ENCODE results near the gene OSBPL10.

OSBPL10 gene

DNA sequence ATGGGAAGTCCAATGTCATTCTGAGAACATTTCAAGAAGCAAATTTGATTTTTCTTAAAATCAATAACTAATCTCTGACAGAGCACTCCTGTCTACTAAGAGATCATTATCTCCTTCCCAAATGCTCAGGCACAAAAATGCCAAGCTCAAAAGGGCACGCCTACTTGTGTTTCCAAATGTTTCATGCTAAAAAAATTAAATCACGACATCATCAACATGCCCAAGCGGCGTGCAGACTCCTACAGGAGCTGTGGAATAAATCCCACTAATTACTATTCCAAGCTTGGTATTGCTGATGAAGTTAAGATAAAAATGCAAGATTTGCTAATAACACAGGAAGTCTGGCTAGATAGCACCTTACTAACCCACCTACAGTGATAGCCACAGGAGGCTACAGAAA is 140.8 kb downstream of the OSBPL10 start:
- no peak for DNase-seq

DNA sequence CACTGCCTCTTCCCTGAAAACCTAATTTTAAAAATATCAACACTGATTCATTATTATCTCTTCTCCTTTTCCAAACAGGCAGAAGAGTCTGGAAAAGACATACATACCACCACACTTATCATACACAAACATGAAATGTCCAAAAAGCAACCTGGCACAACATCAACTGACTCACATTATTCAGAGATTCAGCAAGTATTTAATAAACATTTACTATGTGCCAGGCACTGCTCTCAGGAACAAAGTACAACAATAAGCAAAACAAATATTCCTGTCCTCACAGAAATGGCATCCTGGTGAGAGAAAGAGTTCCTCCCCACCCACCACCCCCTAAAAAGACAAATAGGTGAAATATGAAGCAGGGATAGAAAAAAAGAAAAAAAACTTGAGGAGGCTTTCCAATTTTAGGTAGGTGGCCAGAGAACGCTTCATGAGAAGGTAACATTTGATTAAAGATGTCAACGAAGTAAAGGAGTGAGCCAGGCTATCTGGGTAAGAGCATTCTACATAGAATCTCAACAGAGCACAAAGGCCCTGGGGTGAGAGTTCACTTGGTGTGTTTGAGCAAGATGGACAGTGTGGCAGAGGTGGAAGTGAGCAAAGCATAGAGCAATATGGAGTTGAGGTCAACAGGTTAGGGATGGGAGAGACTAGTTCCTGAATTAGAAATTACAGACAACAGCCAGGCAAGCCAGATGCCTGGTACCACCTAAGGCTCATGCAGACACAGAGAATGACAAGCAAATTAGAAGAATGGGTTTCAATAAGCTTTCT is 141.7 kb downstream of the OSBPL10 start:
- DNase-seq = no peak

DNA sequence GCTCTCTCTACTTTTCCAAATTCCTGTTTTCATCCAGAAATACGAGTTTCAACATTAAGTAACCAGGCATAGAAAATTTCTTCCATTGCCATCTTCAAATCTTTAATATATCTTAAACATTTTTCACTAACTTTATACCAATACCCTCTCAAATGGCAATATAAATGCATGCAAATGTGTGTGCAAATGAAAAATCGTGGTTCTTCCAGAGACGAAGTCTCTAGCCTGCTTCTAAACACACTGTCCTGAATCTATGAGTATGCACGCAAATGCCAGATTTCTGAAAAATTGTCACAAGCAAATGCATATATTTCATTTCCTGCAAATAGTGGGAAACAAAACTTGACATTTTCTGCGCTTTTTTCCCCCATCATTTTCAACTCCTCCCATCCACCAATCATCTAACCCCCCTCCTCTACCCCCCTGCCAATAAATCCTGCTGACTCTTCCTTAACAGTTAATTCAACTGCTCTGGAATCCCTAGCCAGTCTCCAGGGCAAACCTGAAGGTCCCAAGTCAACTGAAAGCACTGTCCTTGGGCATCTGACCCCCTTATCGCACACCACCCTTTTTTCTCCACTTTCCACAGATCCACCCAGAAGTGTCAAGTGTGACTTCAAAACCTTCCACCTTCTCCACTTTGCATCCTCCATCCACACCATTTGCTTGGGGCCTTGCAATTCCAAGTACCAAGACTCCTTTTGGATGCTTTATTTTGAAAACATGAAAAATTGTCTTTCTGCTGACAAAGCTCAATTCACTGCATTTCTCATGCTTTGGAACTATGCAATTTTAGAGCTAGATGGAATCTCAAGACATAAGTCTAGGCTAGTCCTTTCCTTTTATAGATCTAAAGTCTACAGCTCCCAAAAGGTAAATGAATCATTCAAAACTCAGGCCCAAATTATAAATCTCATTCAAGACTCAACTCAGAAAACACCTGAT is 144.7 kb downstream of the OSBPL10 start:
- DNase-seq = no peak

DNA sequence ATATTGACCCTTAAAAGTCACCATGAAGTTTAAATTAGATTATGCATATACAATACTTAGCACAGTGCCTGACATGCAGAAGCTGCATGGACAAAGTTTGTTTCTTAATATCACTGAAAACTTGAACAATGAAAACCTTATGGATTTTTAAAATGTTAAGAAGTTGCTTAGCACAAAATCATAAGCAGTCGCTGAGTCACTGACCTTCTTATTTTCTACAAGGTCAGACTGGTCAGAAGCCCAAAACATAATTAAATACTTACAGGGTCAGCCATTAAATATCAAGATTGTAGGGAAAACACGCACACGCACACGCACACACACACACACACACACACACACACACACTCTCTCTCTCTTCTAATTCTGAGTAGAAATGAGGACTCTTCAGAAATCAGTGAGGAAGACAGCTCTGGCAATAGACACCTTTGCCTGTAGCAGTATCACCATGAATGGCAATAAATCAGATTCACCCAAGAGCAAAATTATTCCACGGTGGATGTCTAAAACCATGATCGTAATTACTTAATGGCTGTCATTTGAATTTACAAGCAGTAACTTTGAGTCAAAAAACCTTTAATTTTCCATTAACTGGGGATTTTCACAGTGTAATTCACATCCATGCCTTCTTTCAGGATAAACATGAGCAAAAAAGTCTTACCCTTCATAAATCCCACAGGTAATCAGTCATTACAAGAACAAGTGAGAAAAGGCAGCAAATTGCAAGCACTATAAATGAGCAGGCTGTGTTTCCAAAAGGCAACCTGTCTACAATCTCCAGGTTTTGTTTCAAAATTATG is 147.5 kb downstream of the OSBPL10 start:
- DNase-seq = no peak

DNA sequence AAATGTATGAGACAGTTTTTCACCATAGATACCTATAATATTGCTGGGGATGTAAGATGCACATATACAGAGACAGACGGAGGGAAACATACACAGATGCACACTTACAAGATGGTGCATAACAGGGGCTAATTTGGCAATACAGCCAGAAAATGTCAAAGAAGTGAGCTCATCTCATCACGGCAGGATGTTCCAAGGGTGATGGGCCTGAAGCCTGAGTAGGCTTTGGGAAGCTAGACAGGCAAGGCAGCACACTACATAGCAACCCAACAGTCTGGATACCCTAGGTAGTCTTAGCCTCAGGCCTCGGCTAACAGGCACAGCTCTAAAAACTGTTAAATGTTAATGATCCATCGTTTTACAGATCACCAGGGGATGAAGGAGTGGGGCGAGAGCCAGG is 148.5 kb downstream of the OSBPL10 start:
- no peak for DNase-seq

DNA sequence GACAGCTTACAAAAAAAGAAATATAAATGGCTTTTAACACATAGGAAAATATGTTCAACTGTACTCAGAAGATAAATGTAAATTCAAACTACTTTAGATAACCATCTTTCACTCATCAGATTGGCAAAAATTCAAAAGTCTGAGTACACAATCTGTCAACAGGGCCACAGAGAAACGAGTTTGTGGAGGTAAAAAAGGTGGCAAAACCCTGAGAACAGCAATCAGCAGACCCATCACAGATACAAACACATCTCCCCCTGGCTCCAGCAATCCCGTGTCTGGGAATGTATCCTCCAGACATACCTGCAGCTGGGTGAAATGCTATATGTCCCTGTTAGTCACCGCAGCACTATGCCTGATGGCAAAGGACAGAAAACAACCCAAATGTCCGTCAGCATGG is 149.5 kb downstream of the OSBPL10 start:
- DNase-seq = no peak

DNA sequence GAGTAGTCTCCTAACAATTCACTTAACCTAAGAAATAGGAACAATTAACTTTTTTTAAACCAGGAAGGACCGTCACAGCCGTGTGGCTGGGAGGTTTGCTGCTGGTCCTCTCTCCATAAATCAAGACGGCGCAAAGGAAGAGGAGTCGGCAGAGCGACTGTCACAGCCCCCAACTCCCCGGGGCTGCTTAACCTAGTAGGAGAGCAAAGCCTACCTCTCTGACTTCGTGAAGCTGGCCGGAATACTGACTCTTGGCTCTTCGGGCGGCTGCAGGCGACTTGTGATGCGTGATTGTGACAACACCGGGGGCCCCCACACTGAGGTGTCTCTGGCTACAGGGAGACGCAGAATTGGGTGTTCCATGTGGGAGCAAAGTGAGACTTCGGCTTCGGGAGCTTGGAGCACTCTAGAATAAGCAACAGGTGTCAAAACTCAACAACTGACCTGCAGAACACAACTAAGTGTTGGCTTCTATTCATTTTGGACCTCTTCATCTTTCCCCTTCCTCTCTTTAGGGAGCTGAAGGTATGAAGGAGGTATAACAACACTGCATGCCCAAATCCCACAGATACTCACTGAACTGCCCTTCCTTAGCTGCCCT is 151.1 kb downstream of the OSBPL10 start:
- no peak for DNase-seq

DNA sequence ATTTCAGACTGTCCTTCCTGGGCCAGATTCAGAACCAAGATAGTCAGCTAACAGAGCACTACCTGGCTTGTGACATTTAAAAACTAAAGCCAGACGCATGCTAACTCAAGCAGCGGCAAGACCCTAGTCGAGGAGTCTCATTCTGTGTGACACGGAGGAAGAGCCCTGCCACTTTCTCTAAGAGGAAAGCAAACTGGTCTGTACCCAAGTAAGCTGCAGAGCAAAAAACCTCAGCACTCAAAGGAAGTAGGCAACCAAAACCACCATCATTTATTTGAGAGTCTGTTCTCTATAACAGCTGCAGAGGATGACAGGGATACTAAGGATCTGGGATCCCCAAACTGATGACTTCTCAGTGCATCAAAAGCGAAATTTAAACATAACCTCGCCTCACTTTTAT is 152.1 kb downstream of the OSBPL10 start:
- DNase-seq = no peak

DNA sequence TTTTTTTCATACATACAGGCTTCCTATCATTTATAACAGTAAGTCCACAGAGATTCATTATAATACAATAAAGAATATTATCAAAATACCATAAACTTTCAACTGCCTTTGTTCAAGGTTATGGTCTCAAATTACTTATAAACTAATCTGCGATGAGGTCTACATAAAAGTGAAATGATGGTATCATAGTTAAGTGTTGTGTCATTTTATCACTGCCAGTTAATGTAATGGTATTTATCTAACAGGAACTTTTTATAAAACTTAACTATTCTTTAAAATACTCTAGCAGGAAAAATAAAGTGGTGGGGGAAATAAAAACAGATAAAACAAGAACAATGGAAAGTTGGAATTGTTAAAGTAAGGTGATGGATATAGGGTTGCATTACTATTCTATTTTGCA is 153.1 kb downstream of the OSBPL10 start:
- no peak for DNase-seq

DNA sequence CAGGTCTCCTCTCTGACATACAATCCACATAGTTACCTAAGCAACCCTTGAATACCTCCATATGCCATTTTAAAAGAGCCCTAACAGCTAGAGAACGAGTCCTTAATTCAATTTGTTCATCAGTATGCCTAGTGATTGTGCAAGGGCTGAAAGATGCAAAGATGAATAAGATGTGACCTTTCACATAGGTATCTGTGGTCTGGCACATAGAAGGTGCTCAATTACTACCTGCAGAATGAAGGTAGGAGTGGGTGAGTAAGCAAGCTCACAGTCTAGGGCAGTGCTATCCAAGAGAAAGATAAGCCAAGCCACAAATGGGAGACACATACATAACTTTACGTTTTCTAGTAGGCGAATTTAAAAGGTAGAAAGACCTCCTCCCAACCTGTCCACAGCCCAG is 157.9 kb downstream of the OSBPL10 start:
- DNase-seq = no peak

DNA sequence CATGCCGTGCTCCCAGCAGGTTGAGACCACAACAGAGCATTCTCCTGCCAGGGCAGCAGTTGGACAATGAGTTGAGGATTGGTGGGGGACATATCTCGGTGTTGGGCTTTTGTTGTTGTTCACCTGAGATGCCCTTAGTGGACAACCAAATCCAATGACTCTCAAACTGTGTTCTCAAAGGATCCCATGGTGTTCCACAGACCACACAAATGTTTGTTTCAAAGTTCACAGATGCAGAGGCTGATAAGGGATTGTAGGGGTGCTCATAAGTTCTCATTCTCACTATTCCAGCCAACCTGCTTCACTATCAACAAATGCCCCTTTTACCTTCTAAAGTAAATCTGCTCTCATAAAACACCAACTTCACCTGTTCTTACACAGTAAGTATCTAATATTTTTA is 159.9 kb downstream of the OSBPL10 start:
- no peak for DNase-seq

DNA sequence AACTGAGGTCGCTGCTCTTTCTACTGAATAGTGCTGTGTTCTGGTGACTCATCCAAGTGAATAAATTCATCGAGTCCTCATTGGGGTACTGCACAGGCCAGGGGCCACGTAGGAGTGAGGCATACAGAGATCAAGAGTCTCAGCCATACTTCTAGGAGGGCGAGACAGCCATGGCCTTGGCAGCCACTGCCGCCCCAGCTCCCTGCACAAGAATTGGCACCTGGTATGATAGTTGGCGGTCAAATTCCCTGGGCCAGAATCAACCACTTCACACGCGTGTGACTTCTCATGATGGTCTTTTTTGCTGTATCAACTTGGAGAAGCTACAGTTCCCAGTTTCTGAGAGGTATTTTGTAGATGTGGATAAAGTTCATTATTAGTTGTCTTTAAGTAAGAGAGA is 161.6 kb downstream of the OSBPL10 start:
- DNase-seq = no peak

DNA sequence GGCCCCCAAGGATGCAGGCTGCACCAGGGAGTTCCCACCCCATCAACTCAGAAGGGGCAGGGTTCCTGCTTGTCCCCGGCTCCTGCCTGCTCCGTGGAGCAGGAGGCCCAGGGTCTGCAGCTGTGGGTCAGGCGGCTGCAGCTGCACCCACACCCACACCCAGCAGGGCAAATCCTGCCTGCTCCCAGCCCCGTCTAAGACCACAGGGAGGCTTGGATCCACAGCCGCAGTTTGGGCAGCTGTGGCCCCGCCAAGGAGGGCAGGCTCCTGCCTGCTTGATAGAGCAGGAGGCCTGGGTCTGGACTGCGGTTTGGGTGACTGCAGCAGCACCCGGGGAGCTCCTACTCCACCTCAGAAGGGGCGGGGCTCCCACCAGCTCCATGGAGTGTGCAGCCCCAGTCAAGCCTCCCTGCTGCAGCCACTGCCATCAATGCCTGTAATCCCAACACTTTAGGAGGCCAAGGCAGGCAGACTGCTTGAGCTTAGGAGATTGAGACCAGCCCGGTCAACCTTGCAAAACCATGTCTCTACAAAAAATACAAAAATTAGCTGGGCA is 163.6 kb downstream of the OSBPL10 start:
- DNase-seq = no peak

DNA sequence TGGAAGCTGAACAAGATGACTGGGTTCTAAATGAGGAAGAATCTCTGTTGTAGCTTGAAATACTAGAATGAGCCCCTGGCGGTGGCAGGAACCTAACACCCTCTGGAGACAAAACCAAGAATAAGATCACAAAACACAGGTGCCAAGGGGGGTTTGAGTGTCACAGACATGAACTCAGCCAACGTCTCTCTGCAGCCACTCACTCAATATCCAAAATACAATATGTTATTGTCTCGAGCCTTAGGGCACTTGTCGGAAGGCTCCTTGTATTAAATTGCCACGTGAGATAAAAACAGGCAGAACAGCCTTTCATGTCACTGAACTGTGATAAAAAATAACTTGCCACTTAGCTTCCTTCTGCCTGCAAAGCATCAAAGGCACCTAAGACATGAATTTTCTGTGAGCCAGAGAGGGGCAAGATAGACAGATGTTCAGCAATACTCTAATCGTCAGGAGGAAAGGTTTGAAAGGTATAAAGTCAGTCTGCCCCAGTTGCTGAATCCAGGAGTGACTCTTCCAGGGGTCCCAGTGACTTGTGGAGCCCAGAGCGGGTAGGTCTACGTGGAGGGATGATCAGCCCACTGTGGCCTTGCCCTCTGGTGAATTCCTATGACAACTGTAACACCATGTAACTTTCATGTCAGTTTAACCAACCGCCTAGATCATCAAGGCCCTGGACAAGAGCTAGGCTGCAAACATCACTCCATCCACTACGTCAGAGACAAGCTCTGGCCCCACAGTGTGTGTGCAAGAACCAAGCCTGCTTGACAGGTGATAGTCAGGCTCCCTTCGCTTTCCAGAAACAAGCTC is 165.2 kb downstream of the OSBPL10 start:
- no peak for DNase-seq

DNA sequence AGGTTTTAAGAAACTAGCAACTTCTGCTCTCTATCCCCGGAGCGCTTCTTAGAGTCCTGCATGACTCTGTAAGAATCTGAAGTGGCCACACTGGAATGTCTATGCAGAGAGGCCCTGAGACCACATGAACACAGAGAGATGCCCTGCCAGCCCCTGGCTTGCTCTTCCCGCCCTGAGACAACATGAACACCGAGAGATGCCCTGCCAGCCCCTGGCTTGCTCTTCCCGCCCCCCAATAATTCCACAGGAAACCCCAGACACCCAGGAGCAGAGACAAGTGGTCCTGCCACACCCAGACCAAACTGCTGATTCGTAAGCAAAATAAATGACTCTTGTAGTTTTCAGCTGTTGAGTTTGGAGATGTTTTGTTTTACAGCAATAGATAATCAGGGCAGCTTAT is 166.1 kb downstream of the OSBPL10 start:
- no peak for DNase-seq

DNA sequence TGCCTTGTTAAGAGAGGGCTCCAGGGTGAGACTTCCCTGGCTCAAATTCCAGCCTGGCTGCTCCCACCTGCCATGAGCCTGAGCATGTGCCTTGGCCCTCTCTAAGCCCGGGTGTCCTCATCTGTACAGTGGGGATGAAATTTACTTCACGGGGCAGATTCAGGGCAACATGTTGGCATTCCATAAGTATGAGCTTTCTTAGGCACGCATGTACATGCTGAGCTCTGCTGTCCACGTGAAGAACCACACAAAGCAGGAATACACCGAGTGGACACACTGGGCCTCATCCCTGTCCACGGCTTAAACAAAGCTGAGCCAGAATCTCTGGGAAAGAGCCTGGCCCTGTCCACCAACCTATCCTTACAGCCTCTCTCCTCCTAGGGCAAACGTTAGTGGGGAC is 167.4 kb downstream of the OSBPL10 start:
- no peak for DNase-seq

DNA sequence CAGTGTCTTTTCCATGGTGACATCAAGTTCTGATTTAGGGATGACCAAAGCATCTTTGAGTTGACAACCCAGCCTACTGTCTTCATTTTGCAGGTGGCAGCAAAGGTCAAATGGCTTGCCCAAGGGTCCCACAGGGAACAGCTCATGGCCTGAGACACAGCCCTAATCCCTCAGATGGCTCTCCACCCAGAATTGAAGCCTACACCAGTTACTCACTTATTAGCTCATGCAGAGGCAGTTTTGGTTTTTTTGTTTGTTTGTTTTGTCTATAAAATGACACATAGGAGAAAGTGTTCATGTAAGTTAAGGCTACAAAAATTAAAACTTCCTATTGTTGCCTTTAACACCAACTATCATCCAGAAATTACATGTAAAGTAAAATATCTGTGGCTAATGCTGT is 167.9 kb downstream of the OSBPL10 start:
- no peak for DNase-seq

DNA sequence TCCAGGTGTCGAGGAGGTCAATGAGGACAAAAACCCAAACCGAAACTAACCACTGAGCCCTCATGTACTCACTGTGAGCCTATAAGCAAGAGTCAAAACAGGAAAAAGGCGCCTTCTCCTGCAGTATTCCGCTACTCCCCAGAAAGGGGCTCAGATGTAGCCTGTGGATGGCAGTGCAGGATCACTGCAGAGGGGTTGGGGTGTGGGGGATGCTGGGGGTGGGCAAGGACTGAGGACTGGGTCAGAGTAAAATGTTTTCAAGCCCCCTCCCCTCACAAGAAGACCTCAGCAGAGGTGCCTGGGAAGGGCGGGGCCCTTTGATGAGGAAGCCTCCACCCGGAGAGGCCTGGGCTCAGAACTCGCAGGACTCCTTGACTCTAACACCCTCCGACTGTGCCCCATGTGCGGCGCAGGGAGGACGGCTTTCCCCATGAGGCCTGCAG is 170.1 kb downstream of the OSBPL10 start:
- DNase-seq = no peak

DNA sequence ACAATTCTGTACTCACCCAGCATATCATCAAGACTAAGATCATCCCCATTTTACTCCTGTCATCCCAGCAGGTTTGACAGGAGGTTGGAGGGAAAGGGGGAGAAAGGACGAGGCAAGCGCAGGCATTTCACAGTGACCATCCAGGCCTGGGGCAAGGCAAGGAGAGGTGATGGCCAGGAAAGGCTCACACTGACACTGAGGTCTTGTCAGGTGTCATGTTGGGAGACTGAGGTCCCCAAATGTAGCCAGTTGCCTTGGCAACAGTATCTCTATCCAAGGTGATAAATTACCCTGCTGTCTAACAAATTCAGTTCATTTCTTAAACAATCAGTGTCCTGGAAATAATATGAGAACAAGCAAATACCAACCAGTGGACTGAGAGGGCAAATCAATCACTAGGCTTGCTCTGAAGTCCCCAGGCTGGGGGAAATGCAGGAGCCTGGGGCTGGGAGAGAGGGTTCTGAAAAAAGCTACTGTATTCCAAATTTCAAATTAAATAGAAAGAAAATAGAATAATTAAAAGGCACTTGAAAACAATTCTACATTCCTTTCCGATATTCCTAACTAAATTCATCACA is 172.8 kb downstream of the OSBPL10 start:
- DNase-seq = no peak

DNA sequence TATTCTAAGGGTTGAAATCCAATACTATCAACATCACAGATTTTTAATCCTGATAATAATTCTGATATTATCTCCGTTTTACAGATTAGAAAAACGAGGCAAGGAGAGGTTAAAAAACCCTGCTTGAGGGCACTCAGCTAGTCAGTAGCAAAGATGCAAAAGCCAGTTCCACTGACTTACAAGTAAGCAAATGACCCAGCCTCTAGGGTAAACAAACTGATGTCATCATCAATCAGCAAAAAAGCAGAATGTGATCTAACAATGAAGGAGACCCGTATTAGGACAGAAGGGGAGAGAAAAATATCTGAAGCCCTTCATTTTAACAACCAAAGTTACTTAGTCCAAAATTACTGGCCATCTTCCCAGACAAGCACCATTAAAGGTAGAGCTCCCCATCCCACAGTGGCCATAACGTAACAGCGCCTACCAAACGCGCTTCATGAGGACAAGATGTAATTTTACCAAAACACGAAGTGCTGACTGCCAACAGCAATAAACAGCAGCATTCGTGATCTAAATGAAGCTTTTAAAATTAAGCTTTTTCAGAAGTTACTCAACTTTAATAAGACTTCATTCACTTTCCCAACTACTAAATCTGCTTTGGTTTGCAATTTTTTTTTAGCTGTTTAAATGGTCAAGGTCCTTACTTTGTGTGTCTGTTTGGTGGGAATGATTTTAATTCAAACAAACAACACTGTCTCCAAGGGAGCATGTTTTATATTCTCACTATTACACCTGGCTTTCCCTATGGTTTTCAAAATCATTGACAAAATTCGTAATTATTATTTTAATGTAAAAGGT is 176.6 kb downstream of the OSBPL10 start:
- DNase-seq = no peak
